GM12873 (cell line): ENCODE results near the gene CDCA3.

Experiments
- CTCF ChIP-seq: IDR thresholded peaks from 2 replicates; pipeline ENCODE4 v1.5.1; 2012; ENCODE audit warnings: low read depth, mild to moderate bottlenecking, moderate library complexity, low read length, control low read depth; ENCODE audit not compliant: insufficient read depth; ENCODE audit errors: missing control alignments

Gene CDCA3

GRCh38 chr12:6847676-6848075 lies 3.4 kb downstream of the CDCA3 start:
- no peak for TF ChIP-seq CTCF

GRCh38 chr12:6846316-6846869 lies 4.7 kb downstream of the CDCA3 start:
- TF ChIP-seq CTCF: no peak

- no peak for TF ChIP-seq CTCF
Observed at GRCh38 chr12:6845395-6845794, 5.7 kb downstream of the CDCA3 start.

- no peak for TF ChIP-seq CTCF
Observed at GRCh38 chr12:6843118-6843902, 7.8 kb downstream of the CDCA3 start.

- no peak for TF ChIP-seq CTCF
Observed at GRCh38 chr12:6842075-6842474, 9.0 kb downstream of the CDCA3 start.

DNA sequence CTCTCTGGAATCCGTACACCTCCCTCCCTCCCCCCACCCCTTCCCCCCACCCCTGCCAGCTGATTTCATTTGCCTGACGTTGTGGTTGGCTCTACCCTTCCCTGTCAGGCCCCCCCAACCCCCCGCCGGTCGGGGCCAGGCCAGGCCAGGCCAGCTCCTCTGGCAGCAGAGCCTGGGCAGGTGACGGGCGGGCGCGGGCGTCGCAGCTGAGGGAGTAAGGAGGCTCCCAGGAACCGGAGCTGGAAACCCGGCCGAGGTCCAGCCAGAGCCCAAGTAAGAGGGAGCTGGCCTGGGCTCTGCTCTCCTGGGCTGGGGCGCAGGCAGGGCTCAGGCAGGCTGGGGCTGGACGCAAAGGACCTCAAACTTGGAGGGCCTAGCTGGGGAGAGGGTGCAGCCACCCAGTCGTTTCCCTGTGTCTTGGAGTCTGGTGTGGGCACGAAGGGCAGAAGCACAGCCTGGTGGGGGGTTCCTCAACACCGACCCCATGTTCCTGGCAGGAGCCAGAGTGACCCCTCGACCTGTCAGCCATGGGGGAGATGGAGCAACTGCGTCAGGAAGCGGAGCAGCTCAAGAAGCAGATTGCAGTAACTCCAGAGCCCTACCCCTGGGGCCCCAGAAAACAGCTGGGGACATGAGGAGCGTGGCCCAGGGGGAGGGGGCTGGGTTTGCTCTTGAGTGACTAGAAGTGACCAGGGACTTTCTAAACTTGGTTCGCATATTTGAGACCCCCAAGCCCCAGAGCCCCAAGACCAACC lies 10.1 kb downstream of the CDCA3 start, which contains the start of gene GNB3:
GNB3 (plus strand) TSS at position 165 of the 755 bp plus-strand sequence; CDS start at position 528, 363 bp downstream.
- no peak for TF ChIP-seq CTCF

DNA sequence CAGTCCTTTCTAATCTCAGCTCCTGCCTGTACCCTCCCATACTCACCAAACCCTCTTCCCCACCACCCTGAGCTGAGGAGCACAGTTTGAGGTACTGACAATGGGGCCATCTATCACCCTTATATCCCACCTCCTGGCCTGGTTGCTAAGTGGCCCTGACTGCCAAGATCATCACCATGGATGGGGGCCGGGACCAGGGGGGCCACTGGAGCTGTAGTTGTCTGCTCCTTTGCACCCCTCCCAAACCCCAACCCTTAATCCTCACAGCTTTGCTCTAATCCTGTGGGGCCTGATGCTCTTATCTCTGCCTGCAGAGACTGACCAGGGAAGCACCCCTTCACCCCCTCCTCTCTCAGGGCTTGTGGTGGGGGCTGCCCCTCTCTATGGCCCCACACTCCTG lies 10.8 kb downstream of the CDCA3 start:
- no peak for TF ChIP-seq CTCF
